GM18909 (cell line): ENCODE data around the gene SLC1A2.

Experiments
- ATAC-seq: cut with Tn5 transposase; IDR thresholded peaks from one replicate; pipeline ENCODE4 v1.9.1; 2021; ENCODE audit warnings: mild to moderate bottlenecking; ENCODE audit not compliant: unreplicated experiment, poor library complexity

Gene SLC1A2

GRCh38 chr11:35419184-35419829 is at the start of gene SLC1A2:
Gene SLC1A2 (minus strand): TSS chr11:35419558. CDS start chr11:35418966, 592 bp downstream.
- no peak for ATAC-seq

- ATAC-seq, result no peak
Observed at GRCh38 chr11:35466058-35466457, 46.7 kb upstream of the SLC1A2 start.

- ATAC-seq, result no peak
Observed at GRCh38 chr11:35464308-35464707, 45.0 kb upstream of the SLC1A2 start.

GRCh38 chr11:35463331-35463751 is 44.0 kb upstream of the SLC1A2 start:
- no peak for ATAC-seq

- no peak for ATAC-seq
Observed at GRCh38 chr11:35461917-35462538, 42.7 kb upstream of the SLC1A2 start.

GRCh38 chr11:35459489-35459888 is 40.1 kb upstream of the SLC1A2 start:
- no peak for ATAC-seq

- ATAC-seq, result no peak
Observed at GRCh38 chr11:35458846-35459245, 39.5 kb upstream of the SLC1A2 start.

GRCh38 chr11:35454362-35454761 is 35.0 kb upstream of the SLC1A2 start:
- no peak for ATAC-seq

- ATAC-seq, result no peak
Observed at GRCh38 chr11:35436581-35437250, 17.4 kb upstream of the SLC1A2 start.

- ATAC-seq, result no peak
Observed at GRCh38 chr11:35433588-35433987, 14.2 kb upstream of the SLC1A2 start.

GRCh38 chr11:35432464-35432863 is 13.1 kb upstream of the SLC1A2 start:
- ATAC-seq, result no peak

- ATAC-seq, result no peak
Observed at GRCh38 chr11:35427071-35427470, 7.7 kb upstream of the SLC1A2 start.

GRCh38 chr11:35426351-35426750 is 7.0 kb upstream of the SLC1A2 start:
- no peak for ATAC-seq

GRCh38 chr11:35425603-35426212 is 6.3 kb upstream of the SLC1A2 start:
- ATAC-seq, result no peak

GRCh38 chr11:35424157-35424940 is 5.0 kb upstream of the SLC1A2 start:
- ATAC-seq, result no peak

- no peak for ATAC-seq
Observed at GRCh38 chr11:35420371-35420770, 1.0 kb upstream of the SLC1A2 start.

- ATAC-seq, result no peak
Observed at GRCh38 chr11:35419830-35420333, 524 bp upstream of the SLC1A2 start.

- no peak for ATAC-seq
Observed at GRCh38 chr11:35418282-35419183, 825 bp downstream of the SLC1A2 start.

- ATAC-seq, result no peak
Observed at GRCh38 chr11:35415487-35415886, 3.9 kb downstream of the SLC1A2 start.
